ENCODE results near the gene CDH23.

Gene CDH23

DNA sequence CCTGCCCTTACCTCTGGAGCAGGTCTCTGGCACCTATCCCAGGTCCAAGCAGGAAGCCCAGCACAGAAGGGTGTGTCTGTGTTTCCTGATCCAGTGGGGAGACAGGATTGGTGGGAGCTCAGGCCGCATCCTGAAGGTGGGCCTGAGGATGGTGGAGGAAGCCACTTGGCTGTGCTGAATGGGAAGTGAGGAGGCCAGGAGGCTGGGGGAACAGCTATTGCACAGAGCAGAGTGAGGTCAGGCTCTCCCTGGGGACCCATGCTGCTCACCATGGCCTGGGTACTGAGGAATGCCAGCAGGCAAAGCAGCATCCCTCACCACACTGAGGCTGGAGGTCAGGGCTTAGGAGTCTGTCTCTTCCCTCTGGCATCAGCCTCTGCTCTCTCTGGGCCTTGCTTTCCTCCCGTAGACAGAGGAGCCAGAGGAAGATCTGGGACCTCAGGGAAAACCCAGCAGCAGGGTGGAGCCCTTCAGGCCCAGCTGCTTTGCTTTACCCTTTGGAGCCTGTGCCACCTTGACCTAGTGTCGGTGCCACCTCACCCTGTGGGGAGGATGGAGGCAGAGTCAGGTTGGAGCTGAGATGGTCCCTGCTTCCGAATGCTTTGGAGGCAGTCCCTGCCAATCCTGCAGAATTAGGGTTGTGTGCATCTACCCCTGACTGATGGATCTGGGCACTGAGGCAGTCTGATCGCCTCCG, 39.0 kb downstream of the CDH23 start:
- Histone ChIP-seq H3K27me3 (ENCODE audit: control insufficient read depth in 5 of 5, insufficient read depth in 4 of 5, low read length in 5 of 5) (no peaks in the 10 kb centered on the region), H3K9me3 (ENCODE audit: control insufficient read depth in 5 of 5, low read length in 5 of 5) (no peaks in the 10 kb centered on the region), H3K4me1 (ENCODE audit: control insufficient read depth in 5 of 5, insufficient read depth in 5 of 5, low read length in 5 of 5) (peaks cover 23 to 75% (median 53%) of the 10 kb centered on the region in 5 donors), H3K36me3 (ENCODE audit: control insufficient read depth in 5 of 5, insufficient read depth in 5 of 5, low read length in 5 of 5) (no peaks in the 10 kb centered on the region), H3K9ac (ENCODE audit: low read length in 5 of 5) (peak overlapping the region in 1 of 5 donors; percentile 14), H3K27ac (ENCODE audit: low read depth, low read length) (peak overlapping the region; percentile 13), H3K4me3 (ENCODE audit: low read depth in 1 of 5, low read length in 5 of 5) (no peak overlapping the region)

DNA sequence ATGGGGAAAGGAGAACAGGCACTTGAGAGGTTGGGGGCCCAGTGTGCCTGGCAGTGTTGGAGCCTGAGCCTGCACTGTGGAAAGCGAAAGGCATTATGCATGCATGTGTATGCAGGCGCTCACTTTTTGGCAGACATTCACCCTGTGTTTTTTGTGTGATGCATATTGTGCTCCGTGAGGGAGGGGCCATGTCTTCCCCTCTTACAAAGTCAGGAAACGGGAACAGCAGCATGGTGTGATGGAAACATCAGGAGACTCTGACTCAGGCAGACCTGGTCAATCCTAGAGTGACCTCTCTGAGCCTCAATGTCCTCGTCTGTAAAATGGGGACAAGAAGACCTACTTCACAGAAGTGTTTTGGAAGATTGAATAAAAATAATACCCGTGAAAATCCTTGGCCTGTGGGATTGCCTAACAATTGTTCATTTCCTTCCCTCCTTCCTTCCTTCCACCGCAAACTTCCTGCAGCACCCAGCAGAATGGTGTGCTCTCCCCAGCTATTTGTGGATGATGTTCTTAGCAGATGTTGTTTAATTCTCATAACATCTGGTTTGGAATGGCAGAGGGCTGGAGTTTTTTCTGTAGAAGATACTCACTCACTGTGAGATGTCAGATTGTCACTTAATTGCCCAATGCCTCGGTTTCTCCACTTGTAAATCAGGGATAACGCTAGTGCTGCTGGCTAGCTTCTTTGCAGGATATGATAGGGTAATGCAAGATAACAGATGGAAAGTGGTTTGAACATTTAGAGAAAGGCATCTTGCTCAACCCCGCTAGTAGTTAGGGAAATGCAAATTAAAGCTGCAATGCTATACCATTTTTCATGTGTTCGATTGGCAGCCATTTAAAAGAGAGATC, 39.8 kb downstream of the CDH23 start:
- no peaks in the 10 kb centered on the region for H3K9me3 ChIP-seq (ENCODE audit: control insufficient read depth in 5 of 5, low read length in 5 of 5)
- peaks cover 20 to 75% (median 50%) of the 10 kb centered on the region in 5 donors for H3K4me1 ChIP-seq (ENCODE audit: control insufficient read depth in 5 of 5, insufficient read depth in 5 of 5, low read length in 5 of 5)
- no peaks in the 10 kb centered on the region for H3K36me3 ChIP-seq (ENCODE audit: control insufficient read depth in 5 of 5, insufficient read depth in 5 of 5, low read length in 5 of 5)
- H3K4me3 ChIP-seq (ENCODE audit: low read depth in 1 of 5, low read length in 5 of 5) = no peak overlapping the region
- no peak overlapping the region for H3K27ac ChIP-seq (ENCODE audit: low read depth, low read length)
- H3K9ac ChIP-seq (ENCODE audit: low read length in 5 of 5) = no peak overlapping the region
- H3K27me3 ChIP-seq (ENCODE audit: control insufficient read depth in 5 of 5, insufficient read depth in 4 of 5, low read length in 5 of 5) = no peaks in the 10 kb centered on the region

DNA sequence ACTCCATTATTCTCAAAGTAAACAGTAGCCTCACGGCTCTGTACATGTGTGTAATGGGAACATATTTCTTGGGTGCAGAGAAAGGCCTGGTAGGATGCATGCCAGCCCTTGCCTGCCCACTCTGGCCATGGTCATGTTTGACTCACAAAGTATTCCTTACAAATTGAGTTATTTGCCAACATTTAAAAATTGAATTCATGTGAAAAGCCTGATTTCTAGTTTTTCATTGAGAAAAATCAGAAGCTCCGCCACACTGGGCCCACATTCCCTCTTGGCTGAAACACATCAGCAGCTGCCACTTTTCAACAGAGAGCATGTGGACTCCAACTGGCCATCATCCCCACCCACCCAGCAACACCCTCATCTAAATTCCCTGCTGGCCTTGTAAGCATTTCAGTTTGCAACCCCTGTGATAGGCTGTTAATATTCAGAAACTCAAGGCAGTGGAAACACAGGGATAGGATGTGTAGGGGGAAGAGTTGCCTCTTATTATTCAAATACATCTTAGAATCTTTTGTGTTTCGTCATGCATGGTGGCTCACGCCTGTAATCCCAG, 40.9 kb downstream of the CDH23 start:
- no peaks in the 10 kb centered on the region for H3K27me3 ChIP-seq (ENCODE audit: control insufficient read depth in 5 of 5, insufficient read depth in 4 of 5, low read length in 5 of 5)
- H3K9me3 ChIP-seq (ENCODE audit: control insufficient read depth in 5 of 5, low read length in 5 of 5) = no peaks in the 10 kb centered on the region
- no peak overlapping the region for H3K9ac ChIP-seq (ENCODE audit: low read length in 5 of 5)
- peaks cover 12 to 64% (median 39%) of the 10 kb centered on the region in 5 donors for H3K4me1 ChIP-seq (ENCODE audit: control insufficient read depth in 5 of 5, insufficient read depth in 5 of 5, low read length in 5 of 5)
- no peaks in the 10 kb centered on the region for H3K36me3 ChIP-seq (ENCODE audit: control insufficient read depth in 5 of 5, insufficient read depth in 5 of 5, low read length in 5 of 5)
- H3K4me3 ChIP-seq (ENCODE audit: low read depth in 1 of 5, low read length in 5 of 5) = no peak overlapping the region
- no peak overlapping the region for H3K27ac ChIP-seq (ENCODE audit: low read depth, low read length)

DNA sequence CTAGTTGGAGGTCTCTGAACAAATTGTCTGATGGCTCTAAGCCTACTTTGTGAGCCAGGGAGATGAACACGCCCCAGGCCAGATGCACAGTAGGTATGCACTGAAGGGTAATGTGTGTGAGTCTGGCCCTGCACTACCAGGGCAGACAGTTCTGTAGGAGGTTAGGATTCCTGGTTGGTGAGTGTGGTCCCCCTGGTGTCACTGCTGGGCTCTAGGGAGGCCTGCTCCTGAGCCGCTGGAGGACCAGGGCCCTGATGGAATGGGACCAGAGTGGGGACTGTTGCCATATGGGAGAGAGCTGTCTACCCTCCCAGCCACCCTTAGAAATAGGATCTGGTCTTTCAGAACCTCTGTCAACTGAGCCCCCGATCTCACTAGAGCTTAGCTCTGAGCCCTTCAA, 42.0 kb downstream of the CDH23 start:
- Histone ChIP-seq H3K27me3 (ENCODE audit: control insufficient read depth in 5 of 5, insufficient read depth in 4 of 5, low read length in 5 of 5) (no peaks in the 10 kb centered on the region), H3K9me3 (ENCODE audit: control insufficient read depth in 5 of 5, low read length in 5 of 5) (no peaks in the 10 kb centered on the region), H3K4me1 (ENCODE audit: control insufficient read depth in 5 of 5, insufficient read depth in 5 of 5, low read length in 5 of 5) (peaks cover 12 to 58% (median 39%) of the 10 kb centered on the region in 5 donors), H3K27ac (ENCODE audit: low read depth, low read length) (no peak overlapping the region), H3K9ac (ENCODE audit: low read length in 5 of 5) (peak overlapping the region in 1 of 5 donors; percentile 6), H3K36me3 (ENCODE audit: control insufficient read depth in 5 of 5, insufficient read depth in 5 of 5, low read length in 5 of 5) (no peaks in the 10 kb centered on the region), H3K4me3 (ENCODE audit: low read depth in 1 of 5, low read length in 5 of 5) (no peak overlapping the region)

DNA sequence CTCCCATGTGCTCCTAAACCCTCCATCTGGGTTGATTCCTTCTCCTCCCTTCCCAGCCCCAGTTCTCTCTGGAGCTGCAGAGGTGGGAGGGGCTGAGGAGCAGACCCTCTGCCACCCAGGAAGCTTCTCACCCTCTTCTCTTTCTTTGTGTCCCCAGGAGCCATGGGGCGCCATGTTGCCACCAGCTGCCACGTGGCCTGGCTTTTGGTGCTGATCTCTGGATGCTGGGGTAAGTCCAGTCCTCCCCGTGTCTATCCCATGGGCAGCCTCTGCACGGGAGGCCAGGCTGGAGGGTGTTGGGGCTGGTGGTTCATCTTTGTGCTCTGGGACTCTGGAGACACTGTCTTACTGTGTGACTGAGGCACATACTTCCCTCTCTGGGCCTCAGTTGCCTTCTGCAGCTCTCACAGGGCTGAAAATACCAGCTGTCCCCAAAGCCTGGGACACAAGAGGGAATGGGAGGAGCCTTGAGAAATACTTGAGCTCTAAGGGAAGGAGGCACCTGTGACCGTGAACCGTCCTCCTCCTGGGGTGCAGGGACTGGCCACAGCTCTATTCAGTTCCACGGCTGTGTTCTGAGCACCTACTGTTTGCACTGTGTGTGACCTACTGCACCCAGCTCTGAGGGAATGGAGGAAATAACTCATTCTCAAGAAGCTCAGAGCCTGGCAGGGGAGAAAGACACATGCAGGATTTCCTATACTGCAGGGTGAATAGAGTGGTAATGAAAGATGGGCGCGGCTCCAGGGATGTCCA, 43.1 kb downstream of the CDH23 start:
- H3K36me3 ChIP-seq (ENCODE audit: control insufficient read depth in 5 of 5, insufficient read depth in 5 of 5, low read length in 5 of 5) = no peaks in the 10 kb centered on the region
- H3K9me3 ChIP-seq (ENCODE audit: control insufficient read depth in 5 of 5, low read length in 5 of 5) = no peaks in the 10 kb centered on the region
- H3K9ac ChIP-seq (ENCODE audit: low read length in 5 of 5) = no peak overlapping the region
- no peaks in the 10 kb centered on the region for H3K27me3 ChIP-seq (ENCODE audit: control insufficient read depth in 5 of 5, insufficient read depth in 4 of 5, low read length in 5 of 5)
- H3K27ac ChIP-seq (ENCODE audit: low read depth, low read length) = no peak overlapping the region
- no peak overlapping the region for H3K4me3 ChIP-seq (ENCODE audit: low read depth in 1 of 5, low read length in 5 of 5)
- H3K4me1 ChIP-seq (ENCODE audit: control insufficient read depth in 5 of 5, insufficient read depth in 5 of 5, low read length in 5 of 5) = peaks cover 12 to 55% (median 33%) of the 10 kb centered on the region in 5 donors

DNA sequence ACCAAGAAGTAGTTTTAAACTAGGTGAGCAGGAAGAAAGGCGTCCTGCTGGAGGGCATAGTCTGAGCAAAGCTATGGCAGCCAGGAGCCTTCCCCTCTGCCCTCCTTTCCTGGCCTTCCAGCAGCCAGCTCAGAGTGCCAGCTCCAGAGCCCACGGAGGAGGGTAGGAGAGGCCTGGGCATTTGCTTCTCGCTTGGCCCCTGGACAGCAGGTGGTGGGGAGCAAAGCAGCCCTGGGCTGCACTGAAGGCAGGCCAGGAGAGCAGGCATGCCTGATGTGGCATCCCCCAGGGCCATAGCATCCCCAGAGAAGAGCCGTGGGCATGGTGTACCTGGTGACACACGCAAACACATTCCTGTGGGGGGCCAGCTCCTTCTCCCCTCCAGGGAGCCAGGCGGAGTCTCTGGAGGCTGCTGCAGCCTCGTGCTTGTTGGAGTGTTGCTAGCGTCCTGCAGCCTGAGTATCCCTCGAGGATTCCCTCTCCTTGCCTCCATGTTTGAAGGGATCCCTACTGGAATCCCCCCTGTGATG, 43.9 kb downstream of the CDH23 start:
- no peaks in the 10 kb centered on the region for H3K27me3 ChIP-seq (ENCODE audit: control insufficient read depth in 5 of 5, insufficient read depth in 4 of 5, low read length in 5 of 5)
- no peaks in the 10 kb centered on the region for H3K36me3 ChIP-seq (ENCODE audit: control insufficient read depth in 5 of 5, insufficient read depth in 5 of 5, low read length in 5 of 5)

DNA sequence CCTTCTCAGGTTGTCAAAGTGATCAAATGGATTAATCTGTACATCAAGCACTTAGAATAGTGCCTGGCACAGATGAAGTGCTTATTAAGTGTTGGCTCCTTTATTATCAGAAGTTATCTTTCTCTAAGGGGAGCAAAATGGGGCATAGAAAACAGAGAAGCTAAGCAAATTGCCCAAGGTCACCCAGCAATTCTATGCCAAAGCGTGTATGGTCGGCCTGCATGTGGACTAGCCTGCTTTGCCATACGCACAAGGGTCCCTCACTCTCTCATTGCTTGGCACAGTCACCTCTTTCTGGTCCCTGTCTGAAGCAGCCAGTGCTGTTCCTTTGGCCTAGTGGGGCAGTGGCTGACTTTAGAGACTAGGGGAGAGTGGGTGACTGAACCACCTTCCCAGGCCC, 45.3 kb downstream of the CDH23 start:
- Histone ChIP-seq H3K9me3 (ENCODE audit: control insufficient read depth in 5 of 5, low read length in 5 of 5) (no peaks in the 10 kb centered on the region), H3K27me3 (ENCODE audit: control insufficient read depth in 5 of 5, insufficient read depth in 4 of 5, low read length in 5 of 5) (no peaks in the 10 kb centered on the region), H3K9ac (ENCODE audit: low read length in 5 of 5) (no peak overlapping the region), H3K4me1 (ENCODE audit: control insufficient read depth in 5 of 5, insufficient read depth in 5 of 5, low read length in 5 of 5) (peaks cover 6 to 38% (median 24%) of the 10 kb centered on the region in 5 donors), H3K36me3 (ENCODE audit: control insufficient read depth in 5 of 5, insufficient read depth in 5 of 5, low read length in 5 of 5) (peaks cover 0 to 5% (median 0%) of the 10 kb centered on the region in 5 donors), H3K27ac (ENCODE audit: low read depth, low read length) (no peak overlapping the region), H3K4me3 (ENCODE audit: low read depth in 1 of 5, low read length in 5 of 5) (no peak overlapping the region)

More for the DNA sequence above, 43.9 kb downstream of the CDH23 start:
- Histone ChIP-seq H3K4me3 (ENCODE audit: low read depth in 1 of 5, low read length in 5 of 5) (no peak overlapping the region), H3K4me1 (ENCODE audit: control insufficient read depth in 5 of 5, insufficient read depth in 5 of 5, low read length in 5 of 5) (peaks cover 10 to 47% (median 27%) of the 10 kb centered on the region in 5 donors), H3K9me3 (ENCODE audit: control insufficient read depth in 5 of 5, low read length in 5 of 5) (no peaks in the 10 kb centered on the region), H3K9ac (ENCODE audit: low read length in 5 of 5) (no peak overlapping the region), H3K27ac (ENCODE audit: low read depth, low read length) (no peak overlapping the region)

DNA sequence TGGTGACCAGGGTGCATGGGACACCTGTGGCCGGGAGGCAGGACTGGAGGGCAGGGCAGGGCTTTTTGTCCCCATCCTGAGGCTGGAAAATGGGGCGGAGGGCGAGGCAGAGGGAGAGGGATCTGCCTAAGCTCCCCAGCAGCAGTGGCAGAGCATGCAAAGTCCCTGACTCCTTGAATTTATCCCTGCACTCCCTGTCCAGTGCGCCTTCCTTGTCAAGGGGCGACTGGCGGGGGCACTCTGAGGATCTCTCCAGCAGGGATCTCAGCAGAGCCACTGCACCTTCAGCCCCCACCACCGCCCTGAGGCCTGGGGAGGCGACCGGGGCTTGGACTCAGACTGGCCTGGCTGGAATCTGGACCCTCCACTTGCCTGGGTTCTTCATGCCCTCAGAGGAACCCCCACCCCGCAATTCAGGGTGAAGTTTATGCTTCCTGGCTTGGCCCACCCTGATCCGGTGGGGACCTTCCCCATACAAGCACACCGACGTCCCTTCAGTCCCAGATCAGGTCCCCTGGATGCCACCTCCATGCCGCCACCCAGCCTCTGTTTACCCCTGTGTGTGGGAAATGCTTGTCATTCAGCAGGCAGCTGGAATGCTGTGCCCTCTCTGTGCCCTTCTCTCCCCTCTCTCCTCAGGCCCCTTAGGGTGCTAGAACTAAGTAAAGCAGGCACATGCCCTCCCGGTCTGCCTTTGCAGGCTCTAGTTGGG, 46.3 kb downstream of the CDH23 start:
- no peak overlapping the region for H3K9ac ChIP-seq (ENCODE audit: low read length in 5 of 5)
- H3K4me1 ChIP-seq (ENCODE audit: control insufficient read depth in 5 of 5, insufficient read depth in 5 of 5, low read length in 5 of 5) = peaks cover 6 to 29% (median 17%) of the 10 kb centered on the region in 5 donors
- H3K4me3 ChIP-seq (ENCODE audit: low read depth in 1 of 5, low read length in 5 of 5) = no peak overlapping the region
- no peak overlapping the region for H3K27ac ChIP-seq (ENCODE audit: low read depth, low read length)
- H3K9me3 ChIP-seq (ENCODE audit: control insufficient read depth in 5 of 5, low read length in 5 of 5) = no peaks in the 10 kb centered on the region
- H3K27me3 ChIP-seq (ENCODE audit: control insufficient read depth in 5 of 5, insufficient read depth in 4 of 5, low read length in 5 of 5) = no peaks in the 10 kb centered on the region
- peaks cover 0 to 6% (median 0%) of the 10 kb centered on the region in 5 donors for H3K36me3 ChIP-seq (ENCODE audit: control insufficient read depth in 5 of 5, insufficient read depth in 5 of 5, low read length in 5 of 5)

DNA sequence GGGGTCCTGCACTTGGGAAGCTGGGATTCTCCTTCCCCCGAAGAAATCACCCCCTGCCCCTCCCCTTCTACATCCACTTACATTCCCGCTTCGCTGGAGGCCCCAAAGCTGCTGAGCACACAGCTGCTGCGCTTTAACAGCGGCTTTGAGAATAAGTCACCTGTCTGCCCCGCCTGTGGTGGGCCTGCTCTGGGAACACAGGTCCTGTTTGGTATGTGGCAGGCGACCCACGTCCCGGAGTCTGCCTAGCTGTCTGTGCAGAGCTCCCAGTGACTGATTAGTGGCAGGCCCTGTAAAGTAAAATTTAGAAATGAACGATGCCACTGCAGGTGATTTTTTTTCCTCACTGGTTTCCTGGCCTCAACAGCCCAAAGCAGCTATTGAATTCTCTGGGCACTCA, 47.0 kb downstream of the CDH23 start:
- peaks cover 0 to 6% (median 0%) of the 10 kb centered on the region in 5 donors for H3K36me3 ChIP-seq (ENCODE audit: control insufficient read depth in 5 of 5, insufficient read depth in 5 of 5, low read length in 5 of 5)
- H3K27me3 ChIP-seq (ENCODE audit: control insufficient read depth in 5 of 5, insufficient read depth in 4 of 5, low read length in 5 of 5) = no peaks in the 10 kb centered on the region
- H3K4me1 ChIP-seq (ENCODE audit: control insufficient read depth in 5 of 5, insufficient read depth in 5 of 5, low read length in 5 of 5) = peaks cover 6 to 27% (median 17%) of the 10 kb centered on the region in 5 donors
- no peaks in the 10 kb centered on the region for H3K9me3 ChIP-seq (ENCODE audit: control insufficient read depth in 5 of 5, low read length in 5 of 5)
- H3K27ac ChIP-seq (ENCODE audit: low read depth, low read length) = no peak overlapping the region
- no peak overlapping the region for H3K4me3 ChIP-seq (ENCODE audit: low read depth in 1 of 5, low read length in 5 of 5)
- H3K9ac ChIP-seq (ENCODE audit: low read length in 5 of 5) = no peak overlapping the region

All from subcutaneous abdominal adipose tissue (tissue), 5 donors.